H1 (cell line): Measurements from ENCODE around the gene SLC5A7. TPM values are rescaled to one million over a fixed set of nuclear protein-coding genes. Genes with fewer than 3 reads are reported as not detected.

Experiments
- BRCA1 ChIP-seq: IDR thresholded peaks from 2 replicates; pipeline ENCODE4 v1.6.1; 2012; ENCODE audit warnings: low read depth, low read length, improper control_type of control experiment
- FOSL1 ChIP-seq: IDR thresholded peaks from 2 replicates; pipeline ENCODE4 v1.6.1; 2011; ENCODE audit warnings: mild to moderate bottlenecking, low read depth, low read length, moderate library complexity; ENCODE audit not compliant: insufficient read depth
- JUN ChIP-seq: IDR thresholded peaks from 2 replicates; pipeline ENCODE4 v1.6.1; 2011; ENCODE audit warnings: low read depth, mild to moderate bottlenecking, improper control_type of control experiment, low read length
- NRF1 ChIP-seq: IDR thresholded peaks from 2 replicates; pipeline ENCODE4 v1.6.1; 2011; ENCODE audit warnings: mild to moderate bottlenecking, low read depth, low read length, improper control_type of control experiment
- RBBP5 ChIP-seq: IDR thresholded peaks from 2 replicates; pipeline ENCODE4 v1.7.1; 2012; ENCODE audit warnings: low read depth, mild to moderate bottlenecking, inconsistent platforms, low read length, moderate library complexity, borderline replicate concordance
- RFX5 ChIP-seq: IDR thresholded peaks from 2 replicates; pipeline ENCODE4 v1.6.1; 2011; ENCODE audit warnings: low read depth, low read length, improper control_type of control experiment, borderline replicate concordance
- RXRA ChIP-seq: IDR thresholded peaks from 2 replicates; pipeline ENCODE4 v1.6.1; 2011; ENCODE audit warnings: low read depth, mild to moderate bottlenecking, low read length, moderate library complexity; ENCODE audit not compliant: insufficient read depth
- SAP30 ChIP-seq: fragments of 300-600 bp; sonication (generic); IDR thresholded peaks from 2 replicates; pipeline ENCODE4 v1.7.1; 2012; ENCODE audit warnings: low read length, moderate library complexity, mild to moderate bottlenecking, inconsistent platforms; ENCODE audit not compliant: insufficient read depth, insufficient replicate concordance
- SUZ12 ChIP-seq: fragments of 200-600 bp; sonication (generic); IDR thresholded peaks from 2 replicates; pipeline ENCODE4 v1.6.1; 2012; ENCODE audit warnings: mild to moderate bottlenecking, inconsistent platforms, low read length, moderate library complexity, mixed read lengths
- TCF12 ChIP-seq: IDR thresholded peaks from 2 replicates; pipeline ENCODE4 v1.6.1; 2011; ENCODE audit warnings: low read depth, mild to moderate bottlenecking, low read length
- TEAD4 ChIP-seq: IDR thresholded peaks from 2 replicates; pipeline ENCODE4 v1.6.1; 2012; ENCODE audit warnings: low read depth, low read length, inconsistent platforms, mixed read lengths
- polyA plus RNA-seq, 7 experiments: library from polyadenylated mRNA; depleted of rRNA in 3 of 7; stranded (reverse) in 5 of 7; unstranded in 2 of 7; fragments of >200 nt in 5 of 7; fragments of 200-250 nt in 2 of 7; gene quantifications; 1 replicate in 5 of 7; 2 replicates in 1 of 7; 4 replicates in 1 of 7; pipeline versions ENCODE4 v1.2.1 to v1.2.3, GENCODE V29; 2011 to 2013; ENCODE audit warnings: missing spikeins in 2 of 7, mixed read lengths in 2 of 7
- total RNA-seq: library from RNA; stranded (reverse); fragmentation: NEBNext Ultra II Directional; extraction: Animal tissue kit (Norgen Biotek cat#: 25700); gene quantifications from 2 replicates; pipeline ENCODE4 v1.2.1, GENCODE V29; 2021

SLC5A7 gene
- total and polyA plus RNA-seq, 2 of the 8 experiments (the other 6 are each of a cell fraction or from before 2014, with no cell fraction given), result 0.15 to 0.30 TPM

DNA sequence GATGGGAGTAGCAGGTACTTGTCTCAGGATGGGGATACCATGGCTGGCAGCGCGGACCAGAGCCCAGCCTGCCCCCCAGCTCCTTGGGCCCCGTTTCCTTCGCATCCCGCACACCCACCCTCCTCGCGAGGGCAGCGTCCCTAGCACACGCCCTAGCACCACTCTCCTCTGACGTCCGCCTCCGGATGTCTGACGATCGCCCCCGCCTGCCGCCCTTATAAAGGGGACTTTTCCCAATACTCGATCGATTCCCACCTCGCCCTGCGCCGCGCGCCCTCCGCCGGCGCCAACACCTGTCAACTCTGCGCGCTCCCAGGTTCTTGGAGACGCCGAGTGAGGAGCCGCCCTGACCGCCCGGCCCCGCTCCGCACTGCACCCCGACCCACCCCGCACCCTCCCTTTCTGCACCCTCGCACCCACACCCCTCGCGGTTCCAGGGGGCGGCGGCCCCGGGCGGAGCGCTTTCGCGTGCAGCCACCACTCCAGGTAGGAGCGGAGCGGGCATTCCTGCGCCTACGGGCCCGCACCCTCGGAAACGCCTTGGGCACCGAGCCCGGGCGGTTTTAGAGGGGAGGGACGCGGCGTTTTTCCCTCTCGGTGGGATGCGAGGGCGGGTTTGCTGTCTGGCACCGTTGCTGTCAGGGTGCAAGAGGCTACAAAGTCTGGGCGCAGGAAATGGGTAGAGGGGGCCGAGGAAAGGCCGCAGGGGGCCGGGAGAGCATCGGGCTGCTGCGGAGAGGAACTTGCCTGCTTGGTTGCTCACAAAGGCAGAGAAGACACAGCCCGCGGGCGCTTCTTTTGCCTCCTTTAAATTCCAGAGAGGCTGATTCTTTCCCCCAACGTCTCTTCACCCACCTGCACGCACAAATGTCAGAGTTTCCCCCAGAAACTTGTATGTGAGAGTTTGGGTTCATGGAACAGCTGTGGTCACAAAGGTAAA is at the start of gene SLC5A7 (continued):
- TF ChIP-seq SAP30, result no peak
- no peak for TF ChIP-seq TCF12
- TF ChIP-seq TEAD4, result no peak
- no peak for TF ChIP-seq SUZ12
- TF ChIP-seq RXRA, result no peak
- TF ChIP-seq RFX5, result no peak
- TF ChIP-seq BRCA1, result no peak
- no peak for TF ChIP-seq JUN
- peak; percentile 67; the same call in 1 of the 2 replicates for TF ChIP-seq RBBP5
- TF ChIP-seq NRF1, result no peak
- no peak for TF ChIP-seq FOSL1
